ENCODE results near the gene DNAH3.

DNA sequence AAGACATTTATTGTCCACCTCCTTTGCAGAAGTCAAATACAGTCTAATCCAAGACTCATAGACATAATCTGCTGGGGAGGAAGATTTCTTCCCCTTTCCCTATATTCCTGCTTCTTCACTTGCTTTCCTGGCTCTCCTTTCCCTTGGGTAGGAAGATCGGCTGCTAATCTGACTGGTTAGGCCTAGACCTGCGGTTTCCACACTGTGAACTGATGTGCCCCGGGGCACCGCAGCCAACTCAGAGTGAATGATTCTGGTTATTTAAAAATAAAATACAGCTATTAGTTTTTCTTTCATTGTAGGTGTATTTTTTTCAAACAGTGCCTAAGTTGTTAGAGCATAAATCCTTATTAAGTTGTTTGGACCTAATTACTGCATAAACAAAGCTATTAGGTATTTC is 78.9 kb downstream of the DNAH3 start:
- TF ChIP-seq, protein P1, sequence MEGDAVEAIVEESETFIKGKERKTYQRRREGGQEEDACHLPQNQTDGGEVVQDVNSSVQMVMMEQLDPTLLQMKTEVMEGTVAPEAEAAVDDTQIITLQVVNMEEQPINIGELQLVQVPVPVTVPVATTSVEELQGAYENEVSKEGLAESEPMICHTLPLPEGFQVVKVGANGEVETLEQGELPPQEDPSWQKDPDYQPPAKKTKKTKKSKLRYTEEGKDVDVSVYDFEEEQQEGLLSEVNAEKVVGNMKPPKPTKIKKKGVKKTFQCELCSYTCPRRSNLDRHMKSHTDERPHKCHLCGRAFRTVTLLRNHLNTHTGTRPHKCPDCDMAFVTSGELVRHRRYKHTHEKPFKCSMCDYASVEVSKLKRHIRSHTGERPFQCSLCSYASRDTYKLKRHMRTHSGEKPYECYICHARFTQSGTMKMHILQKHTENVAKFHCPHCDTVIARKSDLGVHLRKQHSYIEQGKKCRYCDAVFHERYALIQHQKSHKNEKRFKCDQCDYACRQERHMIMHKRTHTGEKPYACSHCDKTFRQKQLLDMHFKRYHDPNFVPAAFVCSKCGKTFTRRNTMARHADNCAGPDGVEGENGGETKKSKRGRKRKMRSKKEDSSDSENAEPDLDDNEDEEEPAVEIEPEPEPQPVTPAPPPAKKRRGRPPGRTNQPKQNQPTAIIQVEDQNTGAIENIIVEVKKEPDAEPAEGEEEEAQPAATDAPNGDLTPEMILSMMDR (IDR thresholded peaks at IDR 0.05; ENCODE audit: low read length) = no peak
- TF ChIP-seq EZH2 (optimal IDR thresholded peaks at IDR 0.05; ENCODE audit: low read depth, low read length) = no peak
